ENCODE data around the gene IFI30. TPM values are rescaled to one million over a fixed set of nuclear protein-coding genes. Genes with fewer than 3 reads are reported as not detected.

IFI30 gene
- total and polyA plus RNA-seq, 2 donors (not counting 3 experiments of a cell fraction or from before 2014, with no cell fraction given) = 1.1 to 1.6 TPM

GRCh38 chr19:18159810-18160209 lies 13.8 kb upstream of the IFI30 start:
- Histone ChIP-seq H3K36me3 (ENCODE audit: control insufficient read depth in 2 of 2, extremely low read depth in 1 of 2, insufficient read depth in 2 of 2, low read length in 2 of 2) (peaks cover 0 to 26% of the 10 kb centered on the region in 2 experiments), H3K4me2 (ENCODE audit: insufficient read depth, low read length) (no peak overlapping the region), H3K27ac (ENCODE audit: insufficient read depth, low read depth, low read length) (no peak overlapping the region), H3K79me2 (ENCODE audit: control insufficient read depth, insufficient read depth, low read length) (peaks cover 2% of the 10 kb centered on the region), H2AFZ (ENCODE audit: low read depth, low read length) (no peak overlapping the region), H3K9me1 (replicated peaks; ENCODE audit: control insufficient read depth, extremely low read depth, insufficient read depth, low read length) (no peaks in the 10 kb centered on the region), H4K20me1 (replicated peaks; ENCODE audit: control insufficient read depth, extremely low read depth, insufficient read depth, low read length) (no peaks in the 10 kb centered on the region), H3K9me3 (replicated peaks; ENCODE audit: control insufficient read depth, insufficient read depth, low read length) (no peaks in the 10 kb centered on the region), H3K9ac (replicated peaks; ENCODE audit: extremely low read depth, insufficient read depth, low read length) (no peak overlapping the region), H3K4me3 (replicated peaks in 1 of 3; ENCODE audit: insufficient read depth in 1 of 3, low read depth in 1 of 3, low read length in 3 of 3) (no peak overlapping the region), H3K4me1 (ENCODE audit: control insufficient read depth, extremely low read depth, insufficient read depth, low read length) (peaks cover 14% of the 10 kb centered on the region), H3K27me3 (ENCODE audit: control insufficient read depth in 2 of 2, insufficient read depth in 2 of 2, low read length in 2 of 2) (no peaks in the 10 kb centered on the region)
- POLR2A ChIA-PET = no interaction called here
- TF ChIP-seq POLR2A (IDR thresholded peaks at IDR 0.05; ENCODE audit: low read depth, low read length) (no peak), CTCF (IDR thresholded peaks at IDR 0.05; ENCODE audit: extremely low read depth in 1 of 2, insufficient read depth in 1 of 2, low read depth in 1 of 2, low read length in 2 of 2) (no peak), EZH2 (IDR thresholded peaks at IDR 0.05; ENCODE audit: borderline replicate concordance, low read depth, low read length, severe bottlenecking) (no peak), FOS (IDR thresholded peaks at IDR 0.05; ENCODE audit: borderline replicate concordance, insufficient read depth, low read length) (no peak), GATA2 (IDR thresholded peaks at IDR 0.05; ENCODE audit: insufficient read depth, insufficient read length, low read depth, low read length) (no peak), JUN (IDR thresholded peaks at IDR 0.05; ENCODE audit: borderline replicate concordance, insufficient read depth, insufficient read length, low read depth) (no peak), MAX (IDR thresholded peaks at IDR 0.05; ENCODE audit: insufficient read depth, insufficient read length) (no peak), POLR2AphosphoS5 (IDR thresholded peaks at IDR 0.05; ENCODE audit: insufficient read depth, low read depth, low read length) (no peak), MYC (IDR thresholded peaks at IDR 0.05; ENCODE audit: low read depth, low read length) (no peak)
- no peak for FAIRE-seq
- dilution Hi-C loops (cut with MboI; ENCODE audit: extremely low pct_ligation_motif_present, low sequenced_read_pairs) (no loop called here), intact Hi-C loops (cut with micrococcal nuclease) (no loop called here)
- no TSS peak for BruUV-seq (replicated peaks)
- no peak for DNase-seq (ENCODE audit: low read depth, low spot score)
- CTCF ChIA-PET = interaction anchor here (1.1 to 2.5 kb wide), 6 partner anchors 11 to 92 kb away, joined by 3 to 25 read pairs (median 6); no protein-coding TSS in a partner anchor

Measured in endothelial cell of umbilical vein (primary cell).